NCI-H1105 treated with DMSO at 0.1 percent for 48 hours (cell line): ENCODE measurements around the gene ACTN4.

ENCODE experiments used
- DNase-seq: peaks from one replicate; lab custom pipeline; 2025; lab: John Stamatoyannopoulos, UW

ACTN4 gene

DNA sequence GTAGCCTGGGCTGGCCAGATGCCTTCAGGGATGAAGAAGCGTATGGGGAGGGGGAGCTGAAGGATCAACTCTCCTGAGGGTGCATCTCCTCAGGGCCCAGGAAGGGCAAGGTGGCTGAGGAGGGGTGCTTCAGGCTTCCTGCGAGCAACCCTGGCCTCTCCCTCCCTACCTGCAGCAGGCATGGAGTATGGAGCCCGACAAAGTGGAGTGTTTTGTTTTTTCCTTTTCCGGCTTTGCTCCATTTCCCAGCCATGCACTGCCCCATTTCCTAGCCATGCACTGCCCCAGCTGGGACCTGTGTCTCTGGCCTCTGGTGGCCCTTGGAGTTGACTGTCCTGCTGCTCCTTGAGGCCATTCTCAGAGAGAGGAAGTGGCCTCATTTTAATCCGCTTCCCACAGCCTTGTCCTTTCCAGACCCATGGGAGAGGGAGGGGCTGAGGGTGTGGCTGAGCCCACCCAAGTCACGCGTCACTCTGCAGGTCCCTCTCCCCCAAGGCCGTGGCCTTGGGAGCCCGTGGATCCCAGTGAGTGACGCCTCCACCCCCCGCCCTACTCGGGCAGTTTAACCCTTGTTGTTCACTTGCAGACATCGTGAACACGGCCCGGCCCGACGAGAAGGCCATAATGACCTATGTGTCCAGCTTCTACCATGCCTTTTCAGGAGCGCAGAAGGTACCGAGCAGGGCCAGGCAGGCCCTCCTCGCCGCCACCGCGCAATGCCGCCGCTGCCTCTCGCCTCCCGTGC, 62.4 kb downstream of the ACTN4 start:
- no peak for DNase-seq

DNA sequence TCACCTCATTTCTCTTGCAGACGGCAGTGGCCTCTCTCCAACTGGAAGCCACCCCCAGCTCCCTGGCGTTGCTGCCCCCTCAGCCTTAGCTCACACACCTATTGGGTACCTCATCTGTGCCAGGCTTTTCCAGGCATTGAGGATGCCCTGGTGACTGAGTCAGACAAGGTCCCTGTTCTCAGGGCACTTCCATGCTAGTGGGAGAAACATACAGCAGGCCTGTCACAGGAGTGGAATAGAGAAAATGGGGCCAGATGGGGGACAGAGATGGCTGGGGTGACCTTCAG, 62.9 kb downstream of the ACTN4 start:
- DNase-seq, result no peak

DNA sequence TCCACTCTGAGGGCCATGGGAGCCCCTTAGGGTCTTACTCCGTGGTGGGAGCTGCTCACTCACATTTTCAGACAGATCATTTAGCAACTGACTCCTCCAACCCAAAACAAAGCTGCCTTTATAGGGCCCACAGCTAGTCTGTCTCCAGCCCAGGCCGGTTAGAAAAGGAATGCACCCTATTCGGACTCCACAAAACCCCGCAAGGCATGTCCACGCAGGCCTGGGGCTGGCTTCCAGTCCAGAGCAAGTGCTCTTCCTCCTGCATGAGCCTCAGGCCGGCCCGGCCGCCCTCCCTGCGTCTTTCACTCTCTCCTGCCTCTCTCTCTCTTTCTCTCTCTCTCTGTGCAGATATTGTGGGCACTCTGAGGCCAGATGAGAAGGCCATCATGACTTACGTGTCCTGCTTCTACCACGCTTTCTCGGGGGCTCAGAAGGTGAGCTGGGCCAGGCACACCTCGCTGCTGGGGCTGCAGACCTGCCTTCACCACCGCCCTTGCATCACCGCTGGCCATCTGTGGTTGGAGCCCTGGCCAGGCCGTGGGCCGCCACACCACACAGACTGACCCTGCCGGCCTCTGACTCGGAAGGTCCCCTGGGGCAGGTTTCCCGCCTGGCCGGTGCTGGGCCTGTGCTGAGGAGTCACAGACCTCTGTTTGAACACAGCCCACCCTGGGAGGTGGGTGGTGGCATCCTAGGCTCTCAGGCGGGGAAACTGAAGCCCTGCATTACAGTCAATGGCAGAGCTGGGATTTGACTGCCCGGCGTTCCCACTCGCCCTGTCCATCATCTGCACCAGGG, 63.7 kb downstream of the ACTN4 start:
- no peak for DNase-seq

DNA sequence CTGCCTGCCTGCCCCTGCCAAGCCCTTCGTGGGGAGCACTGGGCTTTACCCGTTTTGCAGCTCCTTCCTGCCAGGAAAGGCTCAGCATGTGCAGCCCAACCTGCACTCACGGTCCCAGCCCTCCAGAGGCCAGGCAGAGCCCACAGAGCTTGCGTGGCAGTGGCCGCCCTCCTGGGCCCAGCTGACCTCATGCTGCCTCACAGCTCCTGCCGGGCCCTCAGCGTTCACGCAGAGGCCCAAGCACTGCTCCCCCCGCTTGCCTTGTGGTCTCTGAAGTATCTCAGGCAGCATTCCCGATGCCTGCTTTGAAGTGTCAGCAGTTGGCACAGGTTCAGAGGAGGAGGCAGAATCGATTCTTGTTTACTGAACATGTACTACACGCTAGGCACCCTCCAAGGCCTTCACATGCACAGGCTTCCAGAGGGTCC, 64.3 kb downstream of the ACTN4 start:
- DNase-seq, result no peak

DNA sequence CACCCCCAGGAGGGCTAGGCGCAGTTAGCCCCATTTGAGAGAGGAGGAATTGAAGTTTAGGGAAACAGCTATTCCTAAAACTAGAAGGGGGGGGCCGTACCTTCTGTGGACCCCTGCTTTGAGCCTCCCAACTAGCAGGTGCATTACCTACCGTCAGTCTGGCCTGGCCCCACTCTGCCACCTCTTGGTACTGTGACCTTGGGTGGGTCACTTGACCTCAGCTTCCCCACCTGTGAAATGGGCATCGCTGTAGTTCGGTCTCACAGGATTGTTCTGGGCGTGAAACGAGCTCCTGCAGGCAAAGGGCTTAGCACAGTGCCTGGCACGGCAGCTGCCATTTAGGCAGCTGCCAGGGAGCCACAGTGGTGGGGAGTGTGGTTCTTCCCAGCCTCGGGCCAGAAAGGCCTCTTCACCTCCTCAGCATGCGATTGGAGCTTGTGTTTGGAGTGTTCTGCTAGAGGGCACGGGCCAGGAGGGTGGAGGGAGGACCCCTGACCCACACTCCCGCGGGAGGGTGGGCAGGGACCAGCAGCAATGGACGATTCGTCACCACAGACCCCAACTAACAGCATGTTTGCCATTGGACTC, 64.8 kb downstream of the ACTN4 start:
- DNase-seq, result no peak

DNA sequence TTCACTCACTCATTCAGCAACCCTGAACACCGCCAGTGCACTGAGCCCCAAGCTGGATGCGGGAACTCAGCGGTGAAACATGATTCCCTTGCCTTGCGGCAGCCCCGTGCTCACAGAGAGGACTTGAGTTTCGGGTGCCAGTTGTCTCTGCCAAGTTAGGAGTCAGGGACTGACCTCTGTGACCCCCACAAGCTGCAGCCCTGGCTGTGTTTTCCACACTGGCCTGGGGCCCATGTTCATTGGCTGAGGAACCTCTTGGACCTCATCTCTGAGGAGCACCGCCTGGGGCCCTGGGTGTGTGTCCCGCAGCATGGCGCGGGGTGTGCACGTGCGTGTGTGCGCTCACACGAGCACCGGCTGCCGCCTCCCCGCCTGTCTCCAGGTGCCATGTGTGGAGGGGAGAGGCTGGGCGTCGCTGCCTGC, 65.8 kb downstream of the ACTN4 start:
- no peak for DNase-seq

DNA sequence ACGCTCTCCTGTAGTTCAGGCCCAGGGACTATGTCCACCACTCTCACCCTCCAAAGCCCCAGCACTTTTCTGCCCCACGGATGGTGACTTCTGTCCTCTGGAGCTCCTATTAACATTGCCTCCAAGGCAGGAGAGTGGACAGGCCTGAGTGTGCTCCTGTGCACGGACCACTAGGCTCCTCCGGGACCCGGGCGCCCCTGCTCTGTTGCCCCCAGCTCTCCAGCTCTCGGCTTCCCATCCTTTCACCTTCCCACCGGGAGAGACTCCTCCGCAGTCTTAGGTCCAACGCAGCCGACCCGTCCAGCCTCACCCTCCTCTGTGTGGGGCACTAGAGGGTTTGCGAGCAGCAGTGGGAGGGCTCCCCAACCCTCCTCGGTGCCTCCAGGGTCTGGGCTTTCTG, 66.4 kb downstream of the ACTN4 start:
- no peak for DNase-seq

DNA sequence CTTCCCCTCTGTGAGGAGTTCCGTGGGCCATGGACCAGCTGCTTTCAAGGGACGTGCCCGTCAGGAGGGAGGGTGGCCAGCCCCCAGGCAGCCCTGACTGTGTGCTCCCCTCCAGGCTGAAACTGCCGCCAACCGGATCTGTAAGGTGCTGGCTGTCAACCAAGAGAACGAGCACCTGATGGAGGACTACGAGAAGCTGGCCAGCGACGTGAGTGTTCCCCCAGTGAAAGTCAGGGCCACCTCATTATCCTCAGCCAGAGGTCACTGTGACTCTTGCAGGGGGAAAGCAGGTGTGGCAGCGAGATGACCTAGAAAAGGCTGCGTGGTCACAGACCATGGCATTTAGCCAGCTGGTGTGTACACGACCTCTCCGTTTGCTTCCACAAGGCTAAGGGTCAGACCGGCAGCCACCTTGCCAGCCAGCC, 66.9 kb downstream of the ACTN4 start:
- no peak for DNase-seq

DNA sequence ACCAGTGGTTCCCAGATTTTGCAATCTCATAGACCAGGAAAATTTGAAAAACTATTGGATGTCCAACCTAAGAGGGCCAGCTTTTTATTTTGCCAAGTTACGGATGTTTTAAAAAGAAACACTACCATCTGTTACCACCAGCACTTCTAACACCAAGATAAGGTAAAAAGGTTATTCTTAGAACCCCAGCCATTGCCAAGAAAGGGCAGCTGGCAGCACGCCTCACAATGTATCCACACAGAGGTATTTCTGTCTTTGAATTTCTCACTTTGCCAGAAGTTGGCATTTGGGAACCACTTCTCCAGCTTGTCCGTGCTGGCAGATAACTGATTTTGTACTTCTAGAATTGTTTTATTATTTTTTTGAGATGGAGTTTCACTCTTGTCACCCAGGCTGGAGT, 68.1 kb downstream of the ACTN4 start:
- DNase-seq, result no peak

DNA sequence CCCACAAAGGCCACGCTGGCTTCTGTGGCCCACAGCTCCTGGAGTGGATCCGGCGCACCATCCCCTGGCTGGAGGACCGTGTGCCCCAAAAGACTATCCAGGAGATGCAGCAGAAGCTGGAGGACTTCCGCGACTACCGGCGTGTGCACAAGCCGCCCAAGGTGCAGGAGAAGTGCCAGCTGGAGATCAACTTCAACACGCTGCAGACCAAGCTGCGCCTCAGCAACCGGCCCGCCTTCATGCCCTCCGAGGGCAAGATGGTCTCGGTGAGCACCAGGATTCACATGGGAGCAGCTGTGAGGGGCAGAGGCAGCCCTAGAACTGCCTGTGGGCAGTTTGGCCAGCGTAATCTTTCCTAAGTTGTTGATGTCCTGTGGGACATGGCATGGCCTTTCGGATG, 69.6 kb downstream of the ACTN4 start:
- DNase-seq, result no peak

DNA sequence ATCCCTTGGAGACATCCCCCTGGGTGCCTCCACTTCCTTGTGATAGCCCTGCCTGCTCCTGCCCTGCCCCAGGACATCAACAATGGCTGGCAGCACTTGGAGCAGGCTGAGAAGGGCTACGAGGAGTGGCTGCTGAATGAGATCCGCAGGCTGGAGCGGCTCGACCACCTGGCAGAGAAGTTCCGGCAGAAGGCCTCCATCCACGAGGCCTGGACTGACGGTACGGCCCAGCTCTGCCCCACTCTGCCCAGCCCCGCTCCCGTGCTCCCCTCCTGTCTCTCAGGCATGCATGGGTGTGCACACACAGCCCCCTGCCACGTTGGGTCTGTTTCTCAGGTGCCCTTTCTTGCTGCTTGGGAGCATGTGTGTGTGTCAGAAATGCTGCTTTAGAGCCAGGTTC, 70.4 kb downstream of the ACTN4 start:
- DNase-seq, result no peak

DNA sequence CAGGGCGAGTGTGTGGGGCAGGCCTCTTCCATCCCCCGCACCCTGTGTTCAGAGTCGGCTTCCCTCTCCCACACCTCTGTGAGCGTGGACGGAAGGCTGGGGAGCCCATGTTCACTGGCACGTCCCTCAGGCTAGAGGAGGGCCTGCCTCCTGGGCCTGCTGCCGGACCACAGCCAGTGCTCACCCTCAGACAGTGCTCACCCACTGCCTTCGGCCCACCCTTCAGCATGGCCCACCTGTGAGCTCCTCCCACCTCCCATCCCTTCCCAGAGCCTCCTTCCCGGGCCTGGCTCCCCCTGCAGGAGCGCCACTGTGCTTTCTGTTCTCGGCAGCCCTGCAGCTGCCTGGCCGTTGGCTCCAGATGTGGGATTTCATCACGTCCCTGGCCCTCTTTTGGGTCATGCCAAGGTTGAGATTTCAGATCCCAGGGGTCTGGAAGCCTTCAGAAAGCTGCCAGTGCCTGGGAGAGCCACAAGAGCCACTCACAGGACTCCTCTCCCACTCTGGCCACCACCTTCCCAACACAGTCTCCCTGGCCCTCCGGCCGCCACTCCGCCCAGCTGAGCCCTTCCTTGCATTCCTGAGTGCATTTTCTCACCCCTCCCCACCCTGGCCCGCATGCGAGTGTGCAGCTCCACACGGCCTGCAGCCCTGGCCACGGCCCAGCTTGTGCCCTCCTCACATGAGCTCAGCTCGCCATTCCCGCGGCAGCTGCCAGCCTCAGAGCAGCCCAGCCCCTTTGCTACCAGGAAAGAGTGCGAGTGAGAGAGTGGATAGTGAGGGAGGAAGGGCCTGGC, 71.5 kb downstream of the ACTN4 start:
- no peak for DNase-seq

DNA sequence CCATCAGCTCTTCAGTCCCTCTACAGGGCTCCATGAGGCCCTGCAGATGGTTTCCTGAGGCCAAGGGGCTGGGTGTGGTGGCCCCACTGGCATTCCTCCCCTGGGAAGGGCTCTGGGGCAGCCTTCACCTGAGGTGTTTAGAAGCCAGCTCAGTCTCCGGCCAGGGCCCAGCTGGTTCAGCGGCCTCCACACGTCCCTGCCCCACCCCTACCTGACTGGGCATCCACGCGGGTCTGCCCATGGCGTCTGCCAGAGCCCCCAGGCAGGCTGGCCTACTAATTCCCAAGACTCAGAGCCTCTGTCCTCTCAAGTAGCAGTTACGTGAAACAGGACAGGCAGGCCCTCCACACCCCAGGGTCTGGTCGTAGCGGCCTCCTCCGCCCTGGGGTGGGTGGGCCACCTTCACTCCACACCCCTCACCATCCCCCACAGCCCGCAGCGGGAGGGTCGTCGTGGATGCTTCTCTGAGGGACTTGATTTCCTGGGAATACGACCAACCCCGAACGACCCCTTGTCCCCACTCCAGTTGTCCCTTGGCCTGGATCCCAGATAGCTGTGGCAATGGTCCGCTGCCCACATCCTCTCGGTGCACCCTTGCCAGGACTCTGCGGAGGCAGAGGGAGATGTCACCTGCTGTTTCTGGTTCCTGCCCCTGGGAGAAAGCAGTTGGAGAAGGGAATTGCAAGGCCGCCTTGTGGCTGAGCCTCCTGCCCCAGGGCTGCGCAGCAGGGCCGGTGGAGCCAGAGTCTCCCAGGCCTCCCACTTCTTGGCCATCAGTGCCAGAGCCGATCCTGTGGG, 72.5 kb downstream of the ACTN4 start:
- DNase-seq, result no peak

DNA sequence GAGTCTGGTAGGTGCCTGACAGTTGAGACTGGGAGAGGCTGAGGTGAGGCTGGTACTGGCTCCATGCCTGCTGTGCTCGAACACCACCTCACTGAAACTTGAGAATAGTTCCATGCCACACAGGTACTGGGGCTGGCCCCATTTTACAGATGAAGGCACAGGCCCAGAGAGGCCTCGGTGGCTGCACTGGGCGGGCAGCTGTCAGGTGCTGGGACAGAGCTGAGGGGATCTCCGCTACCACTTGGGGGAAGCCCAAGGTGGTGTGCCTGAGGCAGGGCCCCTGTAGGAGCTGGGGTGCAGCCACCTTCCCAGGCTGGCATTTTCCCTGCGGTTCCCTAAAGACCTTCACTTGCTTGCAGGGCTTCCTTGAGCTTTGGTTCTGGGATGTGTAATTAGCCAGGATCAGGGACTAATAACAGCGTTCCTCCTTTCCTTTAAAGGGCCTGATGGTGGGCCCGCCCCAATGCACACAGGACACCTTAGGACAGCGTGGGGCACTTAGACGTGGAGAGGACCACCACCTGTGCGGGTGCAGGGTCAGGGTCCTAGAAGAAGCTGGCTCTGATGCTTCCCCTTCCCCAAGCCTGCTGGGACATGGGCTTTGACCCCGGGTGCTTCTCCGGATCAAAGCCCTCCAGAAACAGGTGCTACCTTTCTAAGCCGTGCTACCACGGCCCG, 73.2 kb downstream of the ACTN4 start:
- DNase-seq, result no peak

DNA sequence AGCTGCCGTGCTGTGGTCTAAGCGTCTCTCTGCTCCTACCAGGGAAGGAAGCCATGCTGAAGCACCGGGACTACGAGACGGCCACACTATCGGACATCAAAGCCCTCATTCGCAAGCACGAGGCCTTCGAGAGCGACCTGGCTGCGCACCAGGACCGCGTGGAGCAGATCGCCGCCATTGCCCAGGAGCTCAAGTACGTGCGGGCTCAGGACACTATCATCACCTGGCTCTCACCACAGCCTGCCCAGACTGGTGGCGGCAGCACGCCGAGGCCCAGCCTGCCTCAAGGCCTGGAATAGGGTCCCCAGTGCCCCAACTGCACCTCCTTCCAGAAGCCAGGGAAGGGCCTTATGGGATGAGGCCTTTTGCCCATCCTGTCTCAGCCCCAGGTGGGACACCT, 74.0 kb downstream of the ACTN4 start:
- DNase-seq, result no peak

DNA sequence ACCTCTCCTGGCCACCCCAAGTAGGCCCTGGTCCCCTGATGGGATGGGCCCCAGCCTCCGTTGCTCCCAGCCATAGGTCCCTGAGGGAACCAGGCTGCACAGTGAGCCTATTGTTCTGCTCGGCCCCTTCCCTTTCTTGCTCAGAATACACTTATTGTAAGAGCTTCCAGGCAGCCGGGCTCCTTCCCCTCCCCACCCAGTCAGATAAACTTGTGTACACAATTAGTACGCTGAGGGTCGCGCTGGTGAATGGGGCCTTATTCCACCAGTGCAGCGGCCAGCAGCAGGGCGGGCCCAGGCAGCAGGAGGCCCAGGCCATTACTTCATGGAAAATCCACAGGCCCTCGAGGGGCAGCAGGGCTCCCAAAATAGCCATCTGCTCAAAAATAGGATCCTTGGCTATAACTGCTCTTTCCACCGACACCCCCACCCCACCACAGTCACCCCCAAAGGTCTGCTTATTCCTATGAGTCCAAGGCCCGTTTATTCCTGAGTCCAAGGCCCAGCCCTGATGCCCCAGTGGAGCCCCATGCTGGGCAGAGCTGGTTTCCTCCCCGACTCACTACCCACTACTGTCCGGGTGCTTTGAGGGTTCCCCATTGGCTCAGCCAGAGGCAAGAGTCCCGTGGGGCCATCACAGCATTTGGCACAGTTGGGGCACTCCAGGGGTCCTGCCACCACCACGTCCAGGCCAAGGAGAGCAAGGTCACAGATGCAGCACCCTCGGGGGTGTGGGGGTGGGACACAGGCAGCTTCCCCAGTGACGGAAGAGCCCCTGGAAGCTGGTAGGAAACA, 74.7 kb downstream of the ACTN4 start:
- DNase-seq, result no peak

DNA sequence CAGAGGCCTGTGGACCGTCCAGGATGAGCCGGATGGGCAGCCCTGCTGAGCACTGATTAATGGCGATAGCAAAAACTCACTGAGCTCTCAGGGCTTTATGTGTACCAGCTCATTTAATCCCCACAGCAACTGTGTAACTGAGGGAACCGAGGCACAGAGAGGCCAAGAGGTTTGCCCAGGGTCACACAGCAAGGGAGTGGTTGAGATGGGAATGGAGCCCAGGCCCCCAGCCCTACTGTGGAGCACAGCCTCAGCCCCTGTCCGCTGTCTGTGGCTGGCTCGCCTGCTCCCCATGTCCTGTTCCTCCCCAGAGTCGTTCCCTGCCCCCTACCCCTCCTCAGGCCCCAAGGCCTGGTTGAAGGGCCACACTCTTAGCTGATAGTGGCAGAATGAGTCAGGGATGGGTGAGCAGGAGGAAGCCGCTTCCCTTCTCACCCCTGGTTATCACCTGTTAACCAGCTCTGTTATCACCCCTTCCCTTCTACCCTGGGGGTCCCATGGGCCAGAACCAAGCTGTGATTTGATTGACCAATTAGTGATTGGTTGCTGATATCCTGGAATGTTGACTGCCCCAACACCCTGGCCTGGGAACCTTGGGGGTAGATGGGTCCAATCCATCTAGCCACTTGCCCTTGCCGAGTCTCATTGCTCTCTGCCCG, 75.6 kb downstream of the ACTN4 start:
- no peak for DNase-seq

DNA sequence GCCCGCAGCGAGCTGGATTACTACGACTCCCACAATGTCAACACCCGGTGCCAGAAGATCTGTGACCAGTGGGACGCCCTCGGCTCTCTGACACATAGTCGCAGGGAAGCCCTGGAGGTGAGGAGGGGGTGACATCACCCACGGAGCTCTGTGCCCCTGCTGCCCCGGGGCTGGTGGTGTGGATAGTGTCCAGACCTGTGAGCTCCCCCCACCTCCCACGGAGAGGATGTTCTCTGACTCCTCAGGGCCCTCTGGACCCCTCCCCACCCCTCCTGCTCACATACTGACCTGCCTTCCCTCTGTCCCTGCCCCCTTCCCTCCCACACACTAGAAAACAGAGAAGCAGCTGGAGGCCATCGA, 76.1 kb downstream of the ACTN4 start:
- DNase-seq, result no peak

DNA sequence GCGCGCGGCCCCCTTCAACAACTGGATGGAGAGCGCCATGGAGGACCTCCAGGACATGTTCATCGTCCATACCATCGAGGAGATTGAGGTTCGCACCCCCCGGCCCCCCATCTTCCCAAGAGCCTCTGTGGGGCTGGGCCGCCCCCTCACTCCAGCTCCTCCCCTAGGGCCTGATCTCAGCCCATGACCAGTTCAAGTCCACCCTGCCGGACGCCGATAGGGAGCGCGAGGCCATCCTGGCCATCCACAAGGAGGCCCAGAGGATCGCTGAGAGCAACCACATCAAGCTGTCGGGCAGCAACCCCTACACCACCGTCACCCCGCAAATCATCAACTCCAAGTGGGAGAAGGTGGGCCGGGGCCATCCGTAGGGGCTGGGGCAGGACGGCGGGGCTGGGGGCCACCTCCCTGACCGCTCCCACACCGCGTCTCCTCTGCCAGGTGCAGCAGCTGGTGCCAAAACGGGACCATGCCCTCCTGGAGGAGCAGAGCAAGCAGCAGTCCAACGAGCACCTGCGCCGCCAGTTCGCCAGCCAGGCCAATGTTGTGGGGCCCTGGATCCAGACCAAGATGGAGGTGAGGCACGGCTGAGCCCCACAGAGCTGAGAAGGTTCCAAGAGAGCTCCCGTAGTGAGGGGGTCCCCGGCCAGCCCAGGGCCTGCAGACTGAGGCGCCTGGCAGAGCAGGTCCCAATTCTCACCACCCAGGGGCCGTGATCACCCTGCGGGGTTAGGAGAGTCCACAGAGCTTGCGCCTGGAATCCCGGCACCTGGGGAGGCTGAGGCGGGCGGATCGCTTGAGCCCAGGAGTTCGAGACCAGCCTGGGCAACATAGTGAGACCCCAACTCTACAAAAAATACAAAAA, 76.8 kb downstream of the ACTN4 start:
- DNase-seq, result no peak
